ENCODE measurements around the gene WIPF3.

DNA sequence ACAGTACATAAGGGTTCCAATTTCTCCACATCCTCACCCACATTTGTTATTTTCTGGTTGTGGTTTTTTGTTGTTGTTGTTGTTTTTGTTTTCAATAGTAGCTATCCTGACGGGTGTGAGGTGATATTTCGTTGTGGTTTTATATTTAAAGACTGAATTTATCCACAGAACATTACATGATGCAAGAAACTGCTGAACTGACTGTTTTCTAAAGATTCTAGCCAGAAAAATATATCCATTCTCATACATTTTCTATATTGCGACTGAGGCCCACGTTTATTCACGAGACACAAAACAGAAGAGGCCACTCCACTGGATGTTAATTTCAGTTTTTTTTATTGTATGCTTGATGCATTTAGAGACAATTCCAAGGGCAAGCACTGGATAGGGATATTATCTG, 113.5 kb downstream of the WIPF3 start:
- TF ChIP-seq, protein P1, sequence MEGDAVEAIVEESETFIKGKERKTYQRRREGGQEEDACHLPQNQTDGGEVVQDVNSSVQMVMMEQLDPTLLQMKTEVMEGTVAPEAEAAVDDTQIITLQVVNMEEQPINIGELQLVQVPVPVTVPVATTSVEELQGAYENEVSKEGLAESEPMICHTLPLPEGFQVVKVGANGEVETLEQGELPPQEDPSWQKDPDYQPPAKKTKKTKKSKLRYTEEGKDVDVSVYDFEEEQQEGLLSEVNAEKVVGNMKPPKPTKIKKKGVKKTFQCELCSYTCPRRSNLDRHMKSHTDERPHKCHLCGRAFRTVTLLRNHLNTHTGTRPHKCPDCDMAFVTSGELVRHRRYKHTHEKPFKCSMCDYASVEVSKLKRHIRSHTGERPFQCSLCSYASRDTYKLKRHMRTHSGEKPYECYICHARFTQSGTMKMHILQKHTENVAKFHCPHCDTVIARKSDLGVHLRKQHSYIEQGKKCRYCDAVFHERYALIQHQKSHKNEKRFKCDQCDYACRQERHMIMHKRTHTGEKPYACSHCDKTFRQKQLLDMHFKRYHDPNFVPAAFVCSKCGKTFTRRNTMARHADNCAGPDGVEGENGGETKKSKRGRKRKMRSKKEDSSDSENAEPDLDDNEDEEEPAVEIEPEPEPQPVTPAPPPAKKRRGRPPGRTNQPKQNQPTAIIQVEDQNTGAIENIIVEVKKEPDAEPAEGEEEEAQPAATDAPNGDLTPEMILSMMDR (IDR thresholded peaks at IDR 0.05), result no peak
- TF ChIP-seq POLR2A (IDR thresholded peaks at IDR 0.05), result no peak
- no peak for TF ChIP-seq POLR2AphosphoS5 (IDR thresholded peaks at IDR 0.05)

Measured in stomach (tissue), 4 donors.